ENCODE results near the gene AP1B1.

GRCh38 chr22:29298641-29299040, 89.7 kb downstream of the AP1B1 start:
- TF ChIP-seq CTCF (IDR thresholded peaks at IDR 0.05; ENCODE audit: poor library complexity), result no peak
- TF ChIP-seq EZH2phosphoT487 (IDR thresholded peaks at IDR 0.05; ENCODE audit: low read depth, severe bottlenecking, unreplicated experiment), result no peak
